GM12878 (cell line): ENCODE measurements around the gene MARF1. TPM values are rescaled to one million over a fixed set of nuclear protein-coding genes. Genes with fewer than 3 reads are reported as not detected.

Experiments
- ATAC-seq: fragments of 200-7000 bp; cut with Tn5 transposase; 3 replicates; pipeline ENCODE4 v1.9.1; 2020; ENCODE audit warnings: mild to moderate bottlenecking, moderate library complexity
- BruUV-seq: library from RNA; stranded (reverse); fragments of 400-500 nt; replicated peaks from 2 replicates; lab custom pipeline; 2021; lab: Mats Ljungman, UMichigan
- CTCF ChIA-PET: fragments of 300-600 bp; sonication (Branson Sonifier 250); formaldehyde crosslinking; extraction: SDS; loops from one replicate; lab custom pipeline; 2021; ENCODE audit warnings: inconsistent platforms; lab: Yijun Ruan, JAX
- POLR2A ChIA-PET: fragments of 350-600 bp; formaldehyde crosslinking; extraction: SDS; loops from one replicate; lab custom pipeline; 2021; ENCODE audit warnings: inconsistent platforms; lab: Charles Lee
- RAD21 ChIA-PET: fragments of 300-600 bp; sonication (Branson Sonifier 250); formaldehyde crosslinking; loops from one replicate; lab custom pipeline; 2023; ENCODE audit warnings: antibody characterized with exemption; ENCODE audit not compliant: unreplicated experiment; lab: Charles Lee
- SMC1A ChIA-PET: fragments of 300-600 bp; sonication (Branson Sonifier 250); formaldehyde crosslinking; loops from one replicate; lab custom pipeline; 2023; ENCODE audit not compliant: unreplicated experiment, uncharacterized antibody; lab: Charles Lee
- DNase-seq: peaks from one replicate; pipeline ENCODE4 v3.0.0-alpha.2; 2011; ENCODE audit warnings: low read depth, low spot score
- FAIRE-seq: peaks from 3 replicates; lab custom pipeline; 2011; peaks lifted over from hg19 to GRCh38; lab: Jason Lieb, UNC
- H2AFZ ChIP-seq: 2 replicates; pipeline ENCODE4 v1.6.0; 2011; ENCODE audit warnings: low read depth, low read length, control low read depth; ENCODE audit not compliant: control insufficient read depth
- H3K27ac ChIP-seq: 2 replicates; pipeline ENCODE4 v1.5.1; 2011; ENCODE audit warnings: control low read depth; ENCODE audit not compliant: control insufficient read depth, insufficient read depth
- H3K27me3 ChIP-seq, 2 experiments: replicated peaks in 1 of 2; 2 replicates each; pipeline versions ENCODE4 v1.6.0 to v1.6.1; 2011; ENCODE audit warnings: low read length in 1 of 2; ENCODE audit not compliant: control insufficient read depth in 2 of 2, insufficient read depth in 2 of 2
- H3K36me3 ChIP-seq, 2 experiments: 2 replicates each; pipeline ENCODE4 v1.5.1; 2011; ENCODE audit warnings: low read length in 1 of 2; ENCODE audit not compliant: control insufficient read depth in 2 of 2, insufficient read depth in 2 of 2
- H3K4me1 ChIP-seq: 2 replicates; pipeline ENCODE4 v1.6.1; 2011; ENCODE audit warnings: mild to moderate bottlenecking, low read length, moderate library complexity, mixed read lengths; ENCODE audit not compliant: control insufficient read depth, insufficient read depth
- H3K4me2 ChIP-seq: 2 replicates; pipeline ENCODE4 v1.6.0; 2011; ENCODE audit warnings: control low read depth; ENCODE audit not compliant: control insufficient read depth, insufficient read depth
- H3K4me3 ChIP-seq: fragments of 200-600 bp; sonication (generic); 2 replicates; pipeline ENCODE4 v1.5.1; 2016
- H3K79me2 ChIP-seq: 2 replicates; pipeline ENCODE4 v1.6.0; 2011; ENCODE audit warnings: low read length; ENCODE audit not compliant: control insufficient read depth, insufficient read depth
- H3K9ac ChIP-seq: 2 replicates; pipeline ENCODE4 v1.8.0; 2011; ENCODE audit warnings: low read length, control low read depth, mixed read lengths; ENCODE audit not compliant: control insufficient read depth, insufficient read depth
- H3K9me3 ChIP-seq: replicated peaks from 3 replicates; pipeline ENCODE4 v1.5.1; 2011; ENCODE audit warnings: mild to moderate bottlenecking, low read length; ENCODE audit not compliant: control insufficient read depth, insufficient read depth
- H4K20me1 ChIP-seq: 2 replicates; pipeline ENCODE4 v1.6.0; 2011; ENCODE audit not compliant: control insufficient read depth, insufficient read depth
- ATF7 ChIP-seq: fragments of 450-650 bp; IDR thresholded peaks from 2 replicates; pipeline ENCODE4 v1.6.1; 2016; ENCODE audit warnings: low read depth, mild to moderate bottlenecking
- CBX5 ChIP-seq: sonication (generic); IDR thresholded peaks from 2 replicates; pipeline ENCODE4 v1.6.1; 2016; ENCODE audit warnings: low read depth, moderate library complexity, mild to moderate bottlenecking, inconsistent platforms
- CREB1 ChIP-seq: IDR thresholded peaks from 2 replicates; pipeline ENCODE4 v1.6.1; 2012; ENCODE audit warnings: low read depth, mild to moderate bottlenecking, inconsistent platforms
- GATAD2B ChIP-seq: fragments of 450-650 bp; conservative IDR thresholded peaks from 2 replicates; pipeline ENCODE4 v1.6.1; 2017; ENCODE audit warnings: low read depth, mild to moderate bottlenecking, moderate library complexity
- HDAC2 ChIP-seq: fragments of 200-600 bp; sonication (generic); IDR thresholded peaks from 2 replicates; pipeline ENCODE4 v1.6.1; 2017
- HDAC6 ChIP-seq: fragments of 200-600 bp; sonication (generic); IDR thresholded peaks from one replicate; pipeline ENCODE4 v1.8.0; 2017; ENCODE audit warnings: antibody characterized with exemption; ENCODE audit not compliant: unreplicated experiment
- MXI1 ChIP-seq: fragments of 150-350 bp; IDR thresholded peaks from 2 replicates; pipeline ENCODE4 v1.6.1; 2011; ENCODE audit warnings: low read depth, mild to moderate bottlenecking, inconsistent platforms, low read length, improper control_type of control experiment
- RBBP5 ChIP-seq: fragments of 200-600 bp; sonication (generic); conservative IDR thresholded peaks from 2 replicates; pipeline ENCODE4 v1.6.1; 2016
- SP1 ChIP-seq: IDR thresholded peaks from one replicate; pipeline ENCODE4 v1.6.1; 2011; ENCODE audit warnings: low read depth, low read length
- SRF ChIP-seq, 2 experiments: IDR thresholded peaks; 2 replicates each; pipeline ENCODE4 v1.6.1; 2011; ENCODE audit warnings: low read depth in 2 of 2, low read length in 2 of 2, mild to moderate bottlenecking in 1 of 2, moderate library complexity in 1 of 2
- WGBS: methylation state at CpG from one replicate; pipeline ENCODE4 v1.1.6; 2016; ENCODE audit warnings: low lambda C conversion rate; ENCODE audit not compliant: insufficient replicate concordance, insufficient coverage; ENCODE audit errors: missing lambda C conversion rate; 5-methylcytosine and 5-hydroxymethylcytosine counted together
- in situ Hi-C: fragments of 300-500 bp; cut with MboI; formaldehyde crosslinking; loops from 9 replicates; pipeline ENCODE4 v1.14.3; 2018; ENCODE audit warnings: mixed read lengths
- intact Hi-C: fragments of 100-400 bp; cut with micrococcal nuclease; formaldehyde crosslinking; loops from one replicate; pipeline ENCODE4 v1.14.2; 2022; ENCODE audit not compliant: unreplicated experiment
- polyA plus RNA-seq, 11 experiments: library from polyadenylated mRNA; depleted of rRNA in 4 of 11; unstranded in 6 of 11; stranded (reverse) in 5 of 11; fragments of >200 nt; fragmentation: Nextera tagmentation in 4 of 11; fragmentation: Illumina TruSeq in 1 of 11; extraction: Ambion mirVana in 4 of 11; extraction: Trizol in 1 of 11; gene quantifications; 1 replicate in 1 of 11; 2 replicates in 10 of 11; pipeline versions ENCODE4 v1.2.1 to v1.2.3, GENCODE V29; 2011 to 2016; ENCODE audit warnings: inconsistent platforms in 2 of 11, missing spikeins in 2 of 11, low read depth in 1 of 11
- total RNA-seq, 4 experiments: library from RNA; depleted of rRNA in 3 of 4; stranded (reverse); fragments of >200 nt in 3 of 4; fragmentation: Illumina TruSeq in 1 of 4; extraction: Trizol in 1 of 4; gene quantifications; 2 replicates each; pipeline versions ENCODE4 v1.2.1 to v1.2.3, GENCODE V29; 2013 to 2021
- TF ChIP-seq, protein P1 (sequence below): IDR thresholded peaks from 2 replicates; pipeline ENCODE4 v1.6.1; 2012; ENCODE audit warnings: improper control_type of control experiment, low read depth, low read length; ENCODE audit not compliant: insufficient replicate concordance
- TF ChIP-seq, protein P2 (sequence below): IDR thresholded peaks from 2 replicates; pipeline ENCODE4 v1.6.1; 2011; ENCODE audit warnings: low read depth, low read length, improper control_type of control experiment, borderline replicate concordance
- TF ChIP-seq, protein P3 (sequence below): IDR thresholded peaks from 2 replicates; pipeline ENCODE4 v1.6.1; 2011; ENCODE audit warnings: low read depth, mild to moderate bottlenecking, low read length, moderate library complexity, borderline replicate concordance; ENCODE audit errors: extremely low read depth
- TF ChIP-seq, protein P4 (sequence below): fragments of 450-650 bp; IDR thresholded peaks from 2 replicates; pipeline ENCODE4 v1.6.1; 2017; ENCODE audit warnings: low read depth, mild to moderate bottlenecking, moderate library complexity

The MARF1 gene
- total and polyA plus RNA-seq, 10 of the 15 experiments (the other 5 are each of a cell fraction or from before 2014, with no cell fraction given): 4.5 to 40.1 (median 14.0) TPM

DNA sequence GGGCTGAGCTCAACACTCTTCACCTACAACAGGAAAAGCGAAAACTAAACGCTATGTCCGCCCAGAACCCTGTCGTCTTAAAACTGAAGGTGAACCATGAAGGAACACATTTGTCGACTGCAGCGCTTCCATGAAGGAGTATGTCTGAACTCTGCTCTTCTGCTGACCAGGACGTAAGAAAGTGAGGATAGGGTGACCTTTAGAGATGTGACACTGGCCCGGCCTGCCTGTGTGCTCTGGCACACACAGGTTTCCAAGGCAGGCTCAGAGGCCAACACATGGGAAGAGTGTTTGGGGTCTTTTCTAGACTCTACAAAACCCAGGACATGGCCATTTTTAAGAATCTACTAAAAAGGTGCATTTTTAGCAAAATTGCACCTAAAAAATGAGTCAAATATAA is 21.1 kb downstream of the MARF1 start:
- no peak for FAIRE-seq
- H3K4me3 ChIP-seq: no peak overlapping the region
- no peak for ATAC-seq
- ChIA-PET RAD21 (interaction anchor here (1.2 kb wide), 1 partner anchor 21 kb away, joined by 3 read pairs; the partner anchor contains the start of gene MARF1), SMC1A (interaction anchor here (0.6 to 1.5 kb wide), 5 partner anchors 12 to 95 kb away, joined by 3 to 6 read pairs (median 4); no protein-coding TSS in a partner anchor), CTCF (interaction anchor here (0.8 kb wide), 1 partner anchor 13 kb away, joined by 3 read pairs; no protein-coding TSS in a partner anchor), POLR2A (interaction anchor here (1.1 kb wide), 1 partner anchor 13 kb away, joined by 3 read pairs; no protein-coding TSS in a partner anchor)
- no peak overlapping the region for H3K27ac ChIP-seq
- no peaks in the 10 kb centered on the region for H3K27me3 ChIP-seq
- no peaks in the 10 kb centered on the region for H3K4me1 ChIP-seq
- no TSS peak for BruUV-seq
- H3K4me2 ChIP-seq: no peak overlapping the region
- in situ Hi-C loops (no loop called here), intact Hi-C loops (no loop called here)
- H2AFZ ChIP-seq: no peak overlapping the region
- no peak for DNase-seq
- H3K79me2 ChIP-seq: no peaks in the 10 kb centered on the region
- H4K20me1 ChIP-seq: no peaks in the 10 kb centered on the region
- no peaks in the 10 kb centered on the region for H3K9me3 ChIP-seq
- 97% methylated on average over 8 of the region's 8 CpGs for WGBS
- H3K9ac ChIP-seq: no peak overlapping the region
- H3K36me3 ChIP-seq: peaks cover 18 to 42% of the 10 kb centered on the region in 2 experiments
- TF ChIP-seq, protein P1, sequence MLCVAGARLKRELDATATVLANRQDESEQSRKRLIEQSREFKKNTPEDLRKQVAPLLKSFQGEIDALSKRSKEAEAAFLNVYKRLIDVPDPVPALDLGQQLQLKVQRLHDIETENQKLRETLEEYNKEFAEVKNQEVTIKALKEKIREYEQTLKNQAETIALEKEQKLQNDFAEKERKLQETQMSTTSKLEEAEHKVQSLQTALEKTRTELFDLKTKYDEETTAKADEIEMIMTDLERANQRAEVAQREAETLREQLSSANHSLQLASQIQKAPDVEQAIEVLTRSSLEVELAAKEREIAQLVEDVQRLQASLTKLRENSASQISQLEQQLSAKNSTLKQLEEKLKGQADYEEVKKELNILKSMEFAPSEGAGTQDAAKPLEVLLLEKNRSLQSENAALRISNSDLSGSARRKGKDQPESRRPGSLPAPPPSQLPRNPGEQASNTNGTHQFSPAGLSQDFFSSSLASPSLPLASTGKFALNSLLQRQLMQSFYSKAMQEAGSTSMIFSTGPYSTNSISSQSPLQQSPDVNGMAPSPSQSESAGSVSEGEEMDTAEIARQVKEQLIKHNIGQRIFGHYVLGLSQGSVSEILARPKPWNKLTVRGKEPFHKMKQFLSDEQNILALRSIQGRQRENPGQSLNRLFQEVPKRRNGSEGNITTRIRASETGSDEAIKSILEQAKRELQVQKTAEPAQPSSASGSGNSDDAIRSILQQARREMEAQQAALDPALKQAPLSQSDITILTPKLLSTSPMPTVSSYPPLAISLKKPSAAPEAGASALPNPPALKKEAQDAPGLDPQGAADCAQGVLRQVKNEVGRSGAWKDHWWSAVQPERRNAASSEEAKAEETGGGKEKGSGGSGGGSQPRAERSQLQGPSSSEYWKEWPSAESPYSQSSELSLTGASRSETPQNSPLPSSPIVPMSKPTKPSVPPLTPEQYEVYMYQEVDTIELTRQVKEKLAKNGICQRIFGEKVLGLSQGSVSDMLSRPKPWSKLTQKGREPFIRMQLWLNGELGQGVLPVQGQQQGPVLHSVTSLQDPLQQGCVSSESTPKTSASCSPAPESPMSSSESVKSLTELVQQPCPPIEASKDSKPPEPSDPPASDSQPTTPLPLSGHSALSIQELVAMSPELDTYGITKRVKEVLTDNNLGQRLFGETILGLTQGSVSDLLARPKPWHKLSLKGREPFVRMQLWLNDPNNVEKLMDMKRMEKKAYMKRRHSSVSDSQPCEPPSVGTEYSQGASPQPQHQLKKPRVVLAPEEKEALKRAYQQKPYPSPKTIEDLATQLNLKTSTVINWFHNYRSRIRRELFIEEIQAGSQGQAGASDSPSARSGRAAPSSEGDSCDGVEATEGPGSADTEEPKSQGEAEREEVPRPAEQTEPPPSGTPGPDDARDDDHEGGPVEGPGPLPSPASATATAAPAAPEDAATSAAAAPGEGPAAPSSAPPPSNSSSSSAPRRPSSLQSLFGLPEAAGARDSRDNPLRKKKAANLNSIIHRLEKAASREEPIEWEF: no peak
- TF ChIP-seq HDAC2 (no peak), CBX5 (no peak), SP1 (no peak), ATF7 (no peak), CREB1 (no peak), HDAC6 (no peak), GATAD2B (no peak), MXI1 (no peak), RBBP5 (no peak), SRF (IDR thresholded peaks at IDR 0.05; ENCODE audit: low read depth in 2 of 2, low read length in 2 of 2) (no peak)
- TF ChIP-seq, protein P2, sequence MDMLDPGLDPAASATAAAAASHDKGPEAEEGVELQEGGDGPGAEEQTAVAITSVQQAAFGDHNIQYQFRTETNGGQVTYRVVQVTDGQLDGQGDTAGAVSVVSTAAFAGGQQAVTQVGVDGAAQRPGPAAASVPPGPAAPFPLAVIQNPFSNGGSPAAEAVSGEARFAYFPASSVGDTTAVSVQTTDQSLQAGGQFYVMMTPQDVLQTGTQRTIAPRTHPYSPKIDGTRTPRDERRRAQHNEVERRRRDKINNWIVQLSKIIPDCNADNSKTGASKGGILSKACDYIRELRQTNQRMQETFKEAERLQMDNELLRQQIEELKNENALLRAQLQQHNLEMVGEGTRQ: no peak
- TF ChIP-seq, protein P3, sequence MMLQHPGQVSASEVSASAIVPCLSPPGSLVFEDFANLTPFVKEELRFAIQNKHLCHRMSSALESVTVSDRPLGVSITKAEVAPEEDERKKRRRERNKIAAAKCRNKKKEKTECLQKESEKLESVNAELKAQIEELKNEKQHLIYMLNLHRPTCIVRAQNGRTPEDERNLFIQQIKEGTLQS: no peak
- TF ChIP-seq, protein P4, sequence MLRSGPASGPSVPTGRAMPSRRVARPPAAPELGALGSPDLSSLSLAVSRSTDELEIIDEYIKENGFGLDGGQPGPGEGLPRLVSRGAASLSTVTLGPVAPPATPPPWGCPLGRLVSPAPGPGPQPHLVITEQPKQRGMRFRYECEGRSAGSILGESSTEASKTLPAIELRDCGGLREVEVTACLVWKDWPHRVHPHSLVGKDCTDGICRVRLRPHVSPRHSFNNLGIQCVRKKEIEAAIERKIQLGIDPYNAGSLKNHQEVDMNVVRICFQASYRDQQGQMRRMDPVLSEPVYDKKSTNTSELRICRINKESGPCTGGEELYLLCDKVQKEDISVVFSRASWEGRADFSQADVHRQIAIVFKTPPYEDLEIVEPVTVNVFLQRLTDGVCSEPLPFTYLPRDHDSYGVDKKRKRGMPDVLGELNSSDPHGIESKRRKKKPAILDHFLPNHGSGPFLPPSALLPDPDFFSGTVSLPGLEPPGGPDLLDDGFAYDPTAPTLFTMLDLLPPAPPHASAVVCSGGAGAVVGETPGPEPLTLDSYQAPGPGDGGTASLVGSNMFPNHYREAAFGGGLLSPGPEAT: no peak
